GM19452 (cell line): ENCODE data around the gene LHFPL2.

ENCODE experiments used
- ATAC-seq: cut with Tn5 transposase; IDR thresholded peaks from one replicate; pipeline ENCODE4 v1.9.1; 2021; ENCODE audit not compliant: unreplicated experiment

Gene LHFPL2

DNA sequence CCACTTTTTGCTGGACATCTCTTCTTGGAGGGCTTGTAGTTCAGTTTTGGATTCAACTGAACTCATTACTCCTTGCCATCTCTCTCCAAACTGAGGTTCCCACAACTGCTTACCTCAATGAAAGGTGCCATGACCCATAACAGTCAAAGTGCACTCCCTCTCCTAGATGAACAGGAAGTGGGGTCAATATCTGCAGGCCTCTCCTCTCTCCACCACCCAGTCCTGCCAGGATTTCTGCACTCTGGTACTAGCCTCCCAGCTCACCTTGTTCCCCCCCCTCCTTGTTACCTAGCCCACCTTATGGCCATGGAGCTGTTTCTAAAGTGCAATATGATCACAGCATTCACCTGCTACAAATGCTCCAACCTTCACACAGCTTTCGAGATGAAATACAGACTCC is 5.9 kb downstream of the LHFPL2 start:
- no peak for ATAC-seq

DNA sequence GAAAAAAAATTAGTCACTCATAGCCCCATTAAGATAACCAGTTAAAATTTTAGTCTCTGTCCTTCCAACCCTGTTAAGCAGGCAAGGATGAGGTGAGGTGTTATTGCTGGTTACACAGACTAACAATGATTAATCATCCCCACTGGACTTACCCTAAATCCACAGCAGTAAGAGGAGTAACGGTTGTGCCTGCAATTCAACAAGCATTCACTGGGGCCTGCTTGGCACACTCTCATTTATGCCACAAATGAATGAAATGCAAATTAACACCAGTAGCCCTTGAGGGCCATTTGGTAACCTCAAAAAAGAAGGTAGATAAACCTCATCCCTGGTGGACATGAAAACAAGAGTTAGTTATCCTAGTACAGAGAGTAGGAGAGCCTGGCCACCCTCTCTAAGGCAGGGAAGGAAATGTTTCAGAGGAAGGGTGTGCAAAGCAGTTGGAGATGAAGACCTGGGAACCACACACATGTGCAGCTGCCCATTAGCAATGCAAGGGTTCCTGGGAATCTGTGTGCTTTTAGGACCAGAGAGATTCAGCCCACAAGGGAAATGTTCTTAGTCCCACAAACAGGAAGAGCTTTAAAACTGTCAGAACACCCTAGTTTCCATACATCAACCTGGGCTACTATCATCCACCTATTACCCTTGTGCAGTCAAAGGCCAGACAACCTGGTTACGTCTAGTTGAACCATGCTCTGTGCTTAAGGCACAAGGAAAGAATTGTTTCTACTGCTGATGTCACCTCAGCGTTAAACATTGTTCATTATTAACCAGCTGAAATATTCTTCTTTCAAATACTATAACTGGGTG is 7.7 kb downstream of the LHFPL2 start:
- ATAC-seq = peak; percentile 91

DNA sequence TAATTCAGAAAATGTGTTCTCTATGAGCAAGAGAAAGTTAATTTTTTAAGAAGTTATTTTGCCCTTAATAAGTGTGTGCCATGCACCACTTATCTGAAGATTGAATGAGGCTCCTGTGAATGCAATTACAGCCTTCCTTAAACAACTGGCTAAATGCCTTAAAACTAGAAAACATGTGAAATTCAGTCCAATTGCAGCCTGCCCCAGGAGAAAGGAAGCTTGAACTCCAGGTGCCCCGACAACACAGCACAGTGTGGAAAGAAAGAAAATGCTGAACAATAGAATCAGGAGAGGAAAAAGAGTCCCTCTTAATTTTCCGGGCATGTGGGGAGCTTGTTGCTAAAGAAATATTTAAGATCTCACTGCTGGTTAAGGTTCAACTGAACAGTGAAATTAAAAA is 8.8 kb downstream of the LHFPL2 start:
- ATAC-seq = no peak

DNA sequence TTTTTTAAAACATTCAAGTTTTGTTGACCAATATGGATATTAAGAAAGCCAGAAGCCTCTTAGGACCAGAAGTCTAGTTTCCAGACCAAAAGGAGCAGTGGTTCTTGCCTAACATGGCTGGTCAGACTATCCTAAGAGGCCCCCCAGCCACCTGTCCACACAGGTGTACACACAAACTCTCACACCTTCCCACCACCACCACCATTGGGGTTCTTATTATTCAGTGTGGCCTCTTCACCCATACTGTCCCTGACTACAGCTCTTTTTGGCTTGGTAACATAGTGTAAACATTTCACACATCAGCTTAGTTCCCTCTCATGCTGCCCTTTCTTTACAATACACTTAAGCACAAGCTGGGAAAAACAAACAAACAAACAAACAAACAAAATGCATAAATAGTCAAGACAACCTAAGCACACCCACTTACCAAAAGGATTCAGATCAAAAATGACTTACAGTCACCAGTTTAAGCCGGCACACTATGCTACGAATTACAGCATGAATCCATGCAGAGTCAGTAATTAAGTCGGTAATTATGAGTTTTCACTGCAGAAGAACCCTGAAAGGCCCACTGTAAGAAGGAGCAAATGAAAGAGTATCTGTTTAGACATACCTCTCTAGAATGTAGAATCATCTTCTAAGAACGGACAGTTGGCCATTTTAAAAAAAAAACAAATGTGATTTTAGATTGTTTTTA is 9.5 kb downstream of the LHFPL2 start:
- no peak for ATAC-seq

DNA sequence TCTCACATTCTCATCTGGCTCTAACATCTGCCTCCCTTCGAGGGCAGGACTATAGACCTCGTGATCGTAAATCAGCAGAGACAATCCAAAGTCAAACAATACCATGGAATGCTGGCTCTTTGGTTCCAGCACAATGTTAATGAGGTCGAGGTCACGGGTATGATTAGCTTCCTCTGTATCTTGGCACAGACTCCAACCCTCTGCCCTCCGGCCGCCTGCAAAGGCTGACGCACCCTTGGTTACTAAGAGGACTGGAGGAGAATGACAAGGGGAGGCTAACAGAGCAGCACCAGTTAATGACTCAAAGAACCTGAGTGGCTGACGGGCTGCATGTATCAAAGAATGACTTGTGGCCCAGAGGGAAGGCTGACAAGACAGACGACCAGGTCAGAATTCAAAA is 10.1 kb downstream of the LHFPL2 start:
- no peak for ATAC-seq

DNA sequence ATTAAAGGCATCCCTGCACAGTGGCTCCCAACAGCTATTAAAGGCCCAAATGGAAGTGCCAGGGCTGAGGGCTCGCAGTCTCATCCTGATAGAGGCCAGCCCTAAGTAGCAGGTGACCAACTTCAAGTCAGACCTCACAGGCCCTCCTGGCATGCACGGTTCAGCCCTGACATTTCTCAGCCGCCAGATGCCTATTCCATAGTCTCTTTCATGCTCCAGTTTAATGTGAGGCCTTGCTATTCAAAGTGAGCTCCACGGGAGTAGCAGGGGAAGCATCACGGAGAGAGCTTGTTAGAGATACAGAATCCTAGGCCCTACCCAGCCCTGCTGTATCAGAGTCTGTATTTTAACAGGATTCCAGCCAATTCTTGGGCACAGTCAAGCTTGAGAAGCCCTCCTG is 11.1 kb downstream of the LHFPL2 start:
- no peak for ATAC-seq

DNA sequence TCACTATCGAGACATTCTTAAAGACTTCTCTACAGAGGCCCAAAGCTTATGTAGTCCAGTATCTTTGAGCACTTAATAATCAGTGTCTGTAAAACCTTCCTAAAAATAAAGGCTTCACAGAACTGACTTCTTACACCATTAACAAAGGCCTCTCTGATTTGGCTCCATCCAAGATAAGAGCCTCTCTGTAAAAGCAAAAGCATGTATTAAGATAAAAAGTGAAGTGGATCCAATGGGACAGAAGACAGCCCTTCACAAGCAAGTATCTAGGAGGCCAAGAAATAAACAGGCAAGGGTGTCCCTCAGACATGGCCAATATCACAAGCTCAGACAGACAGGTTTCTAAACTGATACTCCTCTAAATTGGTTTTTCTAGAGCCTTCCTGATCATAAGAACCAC is 11.9 kb downstream of the LHFPL2 start:
- no peak for ATAC-seq

DNA sequence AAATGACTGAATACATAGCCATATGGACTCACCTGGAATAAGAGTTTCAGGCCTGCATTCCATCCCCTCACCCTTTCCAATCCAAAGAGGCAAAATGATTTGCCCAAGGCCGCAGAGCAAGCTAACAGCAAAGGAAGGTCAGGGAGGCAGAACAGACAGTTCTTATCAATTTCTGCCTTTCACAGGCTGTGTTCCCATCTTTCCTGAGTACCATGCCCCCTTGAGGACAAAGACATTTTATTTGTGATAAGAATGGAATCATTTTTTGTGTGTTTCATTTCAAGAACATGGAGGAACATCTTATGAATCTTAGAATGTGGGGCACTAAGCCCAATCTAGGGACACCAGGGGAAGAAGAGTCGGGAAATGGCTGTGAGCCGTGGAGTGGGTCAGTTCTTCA is 13.9 kb downstream of the LHFPL2 start:
- ATAC-seq = no peak

DNA sequence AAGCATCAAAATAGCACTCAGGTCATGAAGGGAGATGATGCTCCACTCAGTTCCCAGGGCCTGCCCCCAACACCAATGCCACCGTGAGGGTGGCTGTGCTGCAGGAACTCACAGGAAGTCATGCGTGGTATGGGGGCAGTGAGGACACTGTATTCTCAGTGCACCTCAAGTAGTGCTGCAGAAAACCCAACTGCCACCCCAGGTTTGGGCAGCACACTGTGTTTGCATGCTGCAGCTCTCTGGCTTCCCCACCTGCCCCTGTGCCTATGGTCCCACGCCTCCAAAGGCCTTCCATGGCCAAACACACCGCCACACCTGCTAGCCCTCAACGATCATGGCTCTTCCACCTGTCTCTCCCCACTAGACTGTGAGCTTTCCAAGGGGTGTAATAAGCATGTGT is 14.3 kb downstream of the LHFPL2 start:
- no peak for ATAC-seq

DNA sequence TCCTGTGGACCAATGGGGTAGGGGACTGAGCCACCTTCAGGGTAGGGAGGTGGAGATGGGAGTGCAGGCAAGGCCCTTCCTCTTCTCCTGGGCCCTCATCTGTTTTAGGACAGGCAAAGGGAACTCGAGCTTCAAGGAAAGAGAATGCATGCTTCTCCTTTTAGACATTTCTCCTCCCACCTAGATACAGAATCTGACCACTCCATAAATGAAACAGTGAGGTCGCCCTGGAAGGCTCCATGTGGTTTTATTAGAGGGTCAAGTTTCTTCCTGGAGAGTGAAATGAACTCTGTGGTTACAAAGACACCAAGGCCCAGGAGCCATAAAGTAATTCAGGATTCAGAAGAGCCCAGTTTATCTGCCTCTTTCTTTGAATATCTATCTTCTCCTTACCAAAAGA is 14.9 kb downstream of the LHFPL2 start:
- no peak for ATAC-seq

DNA sequence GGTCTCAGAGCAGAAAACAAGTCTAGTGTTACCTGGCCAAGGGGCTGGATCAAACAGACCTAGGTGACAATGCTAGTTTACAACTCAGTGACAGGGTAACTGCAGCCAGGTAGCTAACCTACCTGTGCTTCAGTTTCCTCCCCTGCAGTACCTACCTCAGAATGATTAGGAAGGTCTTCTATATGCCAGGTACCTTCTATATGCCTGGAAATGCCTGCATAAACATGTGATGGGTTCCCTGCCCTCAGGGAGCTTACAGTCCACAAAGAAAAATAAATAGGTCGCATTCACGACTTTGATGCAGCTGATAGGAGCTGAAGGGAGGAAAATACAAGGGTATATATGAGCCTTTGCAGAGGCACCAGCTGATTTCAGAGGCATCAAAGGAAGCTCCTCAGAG is 16.1 kb downstream of the LHFPL2 start:
- no peak for ATAC-seq

DNA sequence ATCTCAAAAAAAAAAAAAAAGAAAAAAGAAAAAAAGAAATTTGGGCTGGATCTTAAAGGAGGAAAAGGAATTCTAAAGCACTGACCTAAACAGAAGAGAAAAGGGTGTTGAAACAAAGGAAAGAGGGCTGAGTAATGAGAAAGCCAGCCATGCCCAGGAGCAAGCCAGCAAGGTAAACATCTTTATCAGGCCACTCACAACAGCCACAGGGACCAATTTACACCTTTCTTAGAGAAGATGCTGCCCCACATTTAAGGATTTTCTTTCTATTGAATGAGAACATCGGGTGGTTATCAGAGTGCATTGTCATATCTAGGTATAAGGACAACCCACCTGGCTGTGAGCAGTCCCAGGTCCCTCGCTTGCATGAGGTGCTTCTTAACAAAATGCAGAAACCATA is 16.6 kb downstream of the LHFPL2 start:
- no peak for ATAC-seq

DNA sequence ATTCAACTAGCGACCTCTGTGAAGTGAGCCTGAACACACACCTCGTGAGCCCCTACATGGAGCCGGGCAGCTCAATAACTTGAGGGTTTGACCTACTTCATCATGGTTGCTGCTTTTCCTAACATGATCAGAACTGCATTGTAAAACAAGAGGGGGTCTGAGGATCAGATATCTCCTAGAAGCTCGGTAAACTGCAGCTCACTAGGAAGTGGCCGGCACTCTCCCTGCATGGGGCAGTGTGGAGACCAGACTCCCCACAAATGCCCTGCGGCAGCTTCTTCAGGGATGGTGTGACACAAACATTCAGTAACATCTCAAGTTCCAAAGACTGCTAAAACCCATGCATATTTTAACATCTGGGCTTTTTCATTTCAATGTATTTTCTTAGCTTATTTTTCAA is 18.5 kb downstream of the LHFPL2 start:
- ATAC-seq = no peak

DNA sequence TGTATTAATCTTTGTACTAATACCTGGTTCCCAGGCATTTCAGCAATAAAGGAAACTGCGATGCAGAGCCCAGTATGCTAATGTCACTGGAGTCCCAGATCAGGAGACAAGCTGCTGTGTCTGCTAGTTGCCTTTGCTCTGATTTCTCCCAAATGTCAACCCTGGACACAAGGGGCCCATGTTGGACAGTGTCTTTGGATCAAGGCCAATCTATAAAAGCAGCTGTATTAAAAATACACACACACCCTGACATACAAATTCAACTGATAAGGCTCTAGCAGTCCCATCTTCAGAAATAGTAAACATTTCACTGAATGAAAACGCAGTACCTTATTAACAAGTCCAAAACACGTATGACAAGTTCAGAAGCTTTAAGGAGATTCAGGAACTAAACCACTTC is 18.9 kb downstream of the LHFPL2 start:
- ATAC-seq = no peak

DNA sequence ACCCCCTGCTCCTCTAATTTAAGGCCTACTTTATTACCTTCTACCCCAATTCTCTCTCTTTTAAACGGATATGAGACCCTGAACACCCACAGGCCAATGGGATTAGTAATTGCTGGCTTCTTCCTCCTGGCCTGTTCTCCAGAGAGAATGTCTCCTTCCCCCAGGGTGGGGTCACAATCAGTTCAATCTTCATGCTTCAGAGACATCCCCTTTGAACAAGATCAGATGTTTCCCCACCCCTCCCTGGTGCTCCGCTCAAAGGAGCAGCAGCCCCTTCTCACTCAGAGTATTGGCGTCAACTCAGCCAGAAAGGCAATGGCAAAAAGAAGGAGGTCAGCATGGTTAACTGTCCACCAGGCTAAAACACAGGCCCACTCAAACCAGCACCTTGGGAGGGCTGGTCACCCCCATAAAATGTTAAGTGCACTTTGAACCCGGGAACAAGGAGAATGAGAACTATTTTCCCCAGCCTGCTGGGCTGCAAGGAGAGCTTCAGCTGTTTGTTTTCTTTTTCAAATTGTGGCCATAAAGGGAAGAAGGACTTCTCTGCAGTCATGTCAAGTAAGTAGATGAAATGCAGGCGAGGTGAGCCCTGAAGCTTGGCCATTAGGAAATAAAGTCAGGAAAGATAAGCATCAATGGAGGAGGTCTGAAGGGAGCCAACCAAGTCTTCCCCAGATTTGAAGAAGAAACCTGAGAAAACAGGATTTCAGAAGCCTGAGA is 20.1 kb downstream of the LHFPL2 start:
- ATAC-seq = no peak

DNA sequence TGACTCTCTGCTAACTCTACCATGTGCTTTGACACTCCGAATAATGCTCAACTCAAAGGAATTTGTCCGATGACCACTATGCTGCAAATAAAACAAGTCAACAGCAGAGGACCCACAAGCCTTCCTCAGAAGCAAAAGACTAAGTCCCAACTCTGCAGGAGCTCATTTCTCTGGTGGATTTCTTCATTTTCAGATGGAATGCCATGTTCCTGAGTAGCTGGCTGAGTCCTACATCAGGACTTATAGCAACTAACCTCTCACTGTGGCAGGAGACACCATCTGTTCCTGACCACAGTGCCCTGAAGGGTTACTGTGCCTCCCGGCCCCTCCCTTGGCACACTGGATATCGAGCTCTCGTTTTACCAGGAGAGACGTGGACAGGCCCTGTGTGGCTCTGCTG is 20.8 kb downstream of the LHFPL2 start:
- ATAC-seq = no peak

DNA sequence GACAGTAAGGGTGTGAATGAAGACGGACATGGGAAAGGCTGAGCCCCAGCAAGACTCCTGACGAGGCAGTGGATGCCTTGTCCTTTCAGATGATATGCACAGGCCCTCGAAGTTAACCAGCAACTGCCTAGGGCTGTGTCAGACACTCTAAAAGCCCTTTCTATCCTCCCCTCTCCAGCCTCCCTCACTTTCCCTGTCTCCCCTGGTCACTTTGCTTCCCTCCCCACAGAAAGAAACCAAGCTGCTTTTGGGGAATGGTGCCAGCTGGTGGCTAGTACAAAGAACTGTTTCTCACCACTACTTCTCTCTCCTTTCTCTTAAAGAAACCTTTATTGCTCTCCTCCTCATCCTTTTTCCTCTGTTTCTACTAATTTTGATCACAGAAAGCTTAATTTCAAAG is 21.4 kb downstream of the LHFPL2 start:
- no peak for ATAC-seq

DNA sequence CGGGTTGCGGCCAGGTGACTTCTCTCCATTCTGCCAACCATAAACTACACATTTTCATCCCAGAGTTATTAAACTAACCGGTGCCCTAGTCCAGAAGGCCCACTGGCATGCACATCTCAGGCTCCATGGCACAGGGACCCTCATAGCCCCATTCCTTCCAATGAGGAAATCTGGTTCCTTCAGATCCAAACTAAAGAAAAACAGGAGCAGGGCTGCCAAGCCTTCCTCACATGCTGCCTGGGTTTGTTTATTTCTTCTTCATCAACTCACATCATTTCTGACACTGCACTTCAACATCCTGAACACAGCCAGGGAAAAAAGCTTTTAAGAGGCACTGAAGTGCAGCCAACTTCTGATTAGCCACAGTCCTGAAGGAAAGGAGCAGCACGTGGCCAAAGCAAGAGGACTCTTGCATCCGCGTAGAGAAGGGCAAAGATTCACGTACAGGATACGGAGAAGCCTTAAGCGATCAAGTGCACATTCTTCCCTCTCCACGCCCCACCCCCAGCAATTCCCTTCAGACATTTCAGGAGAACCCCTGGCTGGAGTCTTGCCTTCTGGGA is 22.5 kb downstream of the LHFPL2 start:
- no peak for ATAC-seq

DNA sequence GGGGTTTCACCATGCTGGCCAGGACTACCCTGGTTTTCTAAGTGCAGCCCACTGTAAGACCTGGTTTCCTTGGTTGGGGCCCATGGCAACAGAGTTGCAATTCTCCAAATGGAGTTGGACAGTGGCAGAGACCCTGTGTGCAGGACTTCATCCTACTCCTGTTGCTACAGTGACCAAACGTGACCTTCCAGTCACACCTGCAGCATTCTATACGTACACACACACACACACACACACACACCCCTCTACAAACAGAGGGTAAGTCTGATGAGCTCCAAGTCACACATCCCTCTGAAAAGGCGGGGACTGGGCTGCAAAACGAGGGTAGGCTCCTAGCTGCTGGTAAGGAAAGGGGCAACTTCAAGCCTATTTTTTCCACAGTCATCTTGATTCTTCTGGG is 23.6 kb downstream of the LHFPL2 start:
- ATAC-seq = no peak

DNA sequence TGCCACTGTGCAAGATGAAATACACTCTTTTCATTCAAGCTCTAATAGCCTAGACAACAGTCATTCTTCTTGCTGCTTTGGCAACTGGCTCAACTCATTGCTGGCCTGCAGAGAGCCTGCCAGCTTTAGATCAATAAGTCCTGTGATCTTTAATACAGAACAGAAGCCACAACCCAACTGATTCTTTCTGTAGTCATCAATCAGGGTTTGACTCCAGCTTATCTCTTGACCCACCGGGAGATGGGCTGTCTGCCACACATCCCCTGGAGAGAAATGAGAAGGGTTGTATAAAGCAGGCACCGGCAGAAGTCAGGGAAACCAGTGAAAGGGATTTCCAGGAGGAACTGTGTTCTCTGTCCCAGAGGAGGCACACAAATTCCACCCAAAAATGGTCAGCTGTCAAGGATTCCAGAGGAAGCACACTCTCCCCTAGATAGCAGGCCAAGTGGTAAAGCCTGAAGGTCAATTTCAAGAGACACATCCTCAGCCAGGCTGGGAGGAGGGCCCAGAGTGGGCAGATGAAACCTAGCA is 24.5 kb downstream of the LHFPL2 start:
- no peak for ATAC-seq

DNA sequence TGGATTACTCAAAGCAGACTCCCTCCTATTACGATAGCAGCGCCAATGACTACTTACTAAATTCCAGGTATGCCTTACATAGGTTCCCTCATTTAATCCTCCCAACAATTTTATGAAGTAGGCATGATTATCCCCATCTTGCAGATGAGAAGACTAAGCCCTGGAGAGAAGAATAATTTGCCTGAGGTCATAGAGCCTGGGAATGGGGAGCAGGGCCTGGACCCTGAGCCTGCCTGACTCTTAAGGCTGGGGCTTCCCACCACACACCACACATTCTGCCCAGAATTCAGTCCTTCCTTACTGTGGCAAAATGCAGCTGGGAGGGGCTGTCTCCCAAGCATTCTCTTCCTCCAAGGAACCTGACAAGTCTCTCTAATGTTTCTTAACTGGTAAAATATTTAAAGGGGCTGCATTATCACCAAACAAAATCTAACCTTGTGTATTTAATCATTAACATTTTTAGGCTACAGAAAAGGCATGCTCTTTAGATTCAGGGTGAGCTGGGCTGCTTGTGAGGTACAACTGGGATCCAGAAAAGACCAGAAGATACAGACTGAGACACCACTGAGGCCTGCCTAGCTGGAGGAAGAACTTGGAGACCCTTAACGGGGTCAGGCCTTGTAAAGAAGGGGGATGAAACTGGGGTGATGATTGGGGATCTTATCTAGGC is 26.1 kb downstream of the LHFPL2 start:
- no peak for ATAC-seq
